ENCODE measurements around the gene TUG1.

TUG1 gene

DNA sequence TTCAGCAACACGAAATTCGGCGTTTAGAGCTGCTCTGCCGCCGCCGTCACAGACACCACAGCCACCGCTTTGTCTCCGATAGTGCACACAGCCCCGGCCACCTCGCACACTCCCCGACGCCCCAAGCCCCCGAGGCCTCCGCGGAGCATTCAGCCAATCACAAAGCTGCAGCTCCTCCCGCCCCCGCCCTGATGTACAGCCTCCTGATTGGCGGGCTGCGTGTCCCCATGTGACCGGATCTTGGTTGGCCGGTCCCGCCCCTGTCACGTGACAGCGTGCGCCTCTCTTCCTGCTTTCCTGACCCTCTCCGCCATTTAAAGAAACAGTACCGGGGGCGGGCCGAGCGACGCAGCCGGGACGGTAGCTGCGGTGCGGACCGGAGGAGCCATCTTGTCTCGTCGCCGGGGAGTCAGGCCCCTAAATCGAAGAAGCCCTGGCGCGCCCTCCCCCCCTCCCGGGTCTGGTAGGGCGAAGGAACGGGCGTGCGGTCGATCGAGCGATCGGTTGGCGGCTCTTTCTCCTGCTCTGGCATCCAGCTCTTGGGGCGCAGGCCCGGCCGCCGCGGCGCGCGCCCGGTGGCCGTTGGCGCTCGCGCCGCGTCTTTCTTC lies at the start of gene TUG1:
Gene TUG1, plus strand, starts transcription at position 342 of the 608 bp plus-strand sequence.
- DNase-seq (ENCODE audit: low read depth in 1 of 2, low spot score in 1 of 2), result peak; percentile 93 to 94

DNA sequence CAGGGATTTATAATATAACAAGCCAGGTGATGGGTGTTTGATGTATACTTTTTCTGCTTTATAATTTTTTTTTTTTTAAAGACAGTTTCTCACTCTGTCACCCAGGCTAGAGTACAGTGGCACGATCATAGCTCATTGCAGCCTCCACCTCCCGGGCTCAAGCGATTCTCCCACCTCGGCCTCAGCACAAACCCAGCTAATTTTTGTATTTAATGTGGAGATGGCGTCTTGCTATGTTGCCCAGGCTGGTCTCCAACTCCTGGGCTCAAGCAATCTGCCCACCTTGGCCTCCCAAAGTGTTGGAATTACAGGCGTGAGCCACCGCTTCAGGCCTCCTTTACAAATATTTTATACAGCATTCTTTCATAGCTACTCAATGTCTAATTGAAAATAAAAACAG lies 49.1 kb upstream of the TUG1 start:
- DNase-seq (ENCODE audit: low read depth in 1 of 2, low spot score in 1 of 2), result no peak

DNA sequence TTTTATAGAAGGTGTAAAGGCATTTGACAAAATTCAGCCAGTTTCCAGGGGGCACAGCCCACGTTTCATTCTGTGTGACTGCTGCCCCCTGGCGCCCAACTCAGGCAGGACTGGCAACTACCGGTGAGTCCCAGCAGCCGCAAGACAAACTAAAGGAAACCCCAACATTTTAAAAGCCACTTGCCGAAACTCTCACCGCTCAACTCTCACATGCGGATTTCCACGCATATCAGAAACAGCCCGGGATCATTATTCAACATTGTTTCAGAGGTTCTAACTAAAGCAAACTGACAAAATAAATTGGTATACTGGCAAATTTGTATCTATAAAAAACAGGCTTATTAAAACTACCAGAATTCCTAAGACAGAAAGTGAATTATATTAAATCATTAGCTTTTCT lies 48.7 kb upstream of the TUG1 start:
- peak; percentile 66 to 76 for DNase-seq (ENCODE audit: low read depth in 1 of 2, low spot score in 1 of 2)

DNA sequence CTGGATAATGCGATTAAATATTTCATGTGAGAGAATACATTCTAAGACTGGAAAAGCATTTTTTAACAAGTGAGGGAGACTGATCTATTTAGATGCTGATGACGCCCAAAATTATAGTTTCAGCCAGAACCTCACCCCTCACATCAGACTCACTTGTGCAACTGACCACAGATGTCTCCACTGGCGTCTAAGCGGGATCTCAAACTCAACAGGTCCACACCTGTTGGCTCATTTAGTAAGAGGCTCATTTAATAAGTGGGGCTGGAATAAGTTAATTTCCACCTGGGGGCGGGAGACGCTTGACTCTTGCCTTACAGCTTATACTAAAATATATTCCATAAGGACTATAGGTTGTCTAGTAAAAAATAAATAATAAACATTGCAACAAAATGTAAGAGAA lies 48.0 kb upstream of the TUG1 start:
- DNase-seq (ENCODE audit: low read depth in 1 of 2, low spot score in 1 of 2), result no peak

DNA sequence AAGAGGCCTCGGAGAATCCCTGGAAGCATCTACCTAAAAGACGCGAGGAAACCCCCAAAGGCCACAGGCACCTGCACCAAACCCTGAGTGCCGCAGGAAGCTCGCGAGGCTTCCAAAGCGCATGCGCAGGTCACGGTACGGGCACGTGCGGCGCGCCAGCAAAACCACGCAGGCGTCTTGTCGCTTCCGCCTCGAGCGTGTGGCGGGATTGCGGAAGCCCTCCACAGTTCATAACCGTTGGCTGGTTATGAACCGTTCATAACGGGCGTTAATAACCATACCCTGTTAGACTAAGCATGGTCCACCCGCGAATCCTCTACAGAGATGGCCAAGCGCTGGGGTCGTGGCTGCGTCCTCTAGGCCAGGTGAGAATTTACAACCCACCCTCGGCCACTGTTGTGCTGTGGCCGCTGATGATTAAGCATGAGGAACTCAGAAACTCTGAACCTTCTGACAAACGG lies 46.9 kb upstream of the TUG1 start:
- DNase-seq (ENCODE audit: low read depth in 1 of 2, low spot score in 1 of 2), result peak; percentile 52 to 65

DNA sequence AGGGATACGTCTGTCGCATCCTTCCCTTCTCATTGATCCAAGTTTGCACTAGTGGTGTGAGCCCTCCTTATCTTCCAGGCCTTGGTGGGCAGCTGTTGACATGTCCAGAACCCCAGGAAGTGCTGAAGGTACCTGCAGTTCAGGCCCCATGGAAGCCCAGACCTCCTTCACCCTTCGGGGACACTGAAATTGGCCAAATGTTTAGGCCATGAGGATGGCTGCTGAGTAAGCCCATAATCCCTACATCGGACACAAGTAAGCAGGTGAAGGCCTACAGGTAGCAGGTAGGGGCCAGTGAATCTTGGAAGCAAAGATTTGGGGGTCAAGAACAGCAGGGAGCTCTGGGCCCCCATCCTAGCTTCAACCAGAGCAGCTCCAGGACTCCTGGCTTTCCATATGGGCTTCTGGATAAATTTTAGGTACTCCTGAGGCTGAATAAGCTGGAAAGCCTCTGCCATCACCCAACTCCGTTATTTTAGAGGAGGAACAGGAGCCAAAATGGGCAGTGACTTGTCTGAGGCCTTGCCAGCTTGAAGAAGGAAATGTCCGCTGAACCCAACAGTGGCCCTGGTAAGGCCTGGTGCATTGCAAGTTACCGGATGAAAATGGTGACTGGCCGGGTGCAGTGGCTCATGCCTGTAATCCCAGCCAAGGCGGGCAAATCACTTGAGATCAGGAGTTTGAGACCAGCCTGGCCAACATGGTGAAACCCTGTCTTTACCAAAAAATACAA lies 45.7 kb upstream of the TUG1 start:
- DNase-seq (ENCODE audit: low read depth in 1 of 2, low spot score in 1 of 2), result no peak

DNA sequence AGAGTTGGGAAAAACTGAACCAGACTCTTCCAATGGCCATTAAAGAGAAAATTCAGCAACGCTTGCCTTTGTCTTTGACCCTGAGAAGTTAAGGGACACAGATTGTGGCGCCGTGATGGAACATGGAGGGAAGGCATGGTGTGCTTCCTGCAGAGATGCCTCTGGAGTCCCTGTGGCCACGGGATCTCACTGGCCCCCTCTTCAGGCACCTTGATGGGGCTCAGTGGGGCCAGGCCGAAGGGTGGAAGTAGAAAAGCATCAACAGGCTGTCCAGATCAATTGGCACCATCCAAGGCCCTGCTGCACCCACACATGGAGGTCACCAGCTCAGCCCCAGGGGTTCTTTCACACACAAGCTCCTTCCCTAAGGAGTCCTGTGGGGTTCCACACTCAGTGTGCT lies 43.4 kb upstream of the TUG1 start:
- DNase-seq (ENCODE audit: low read depth in 1 of 2, low spot score in 1 of 2), result no peak

DNA sequence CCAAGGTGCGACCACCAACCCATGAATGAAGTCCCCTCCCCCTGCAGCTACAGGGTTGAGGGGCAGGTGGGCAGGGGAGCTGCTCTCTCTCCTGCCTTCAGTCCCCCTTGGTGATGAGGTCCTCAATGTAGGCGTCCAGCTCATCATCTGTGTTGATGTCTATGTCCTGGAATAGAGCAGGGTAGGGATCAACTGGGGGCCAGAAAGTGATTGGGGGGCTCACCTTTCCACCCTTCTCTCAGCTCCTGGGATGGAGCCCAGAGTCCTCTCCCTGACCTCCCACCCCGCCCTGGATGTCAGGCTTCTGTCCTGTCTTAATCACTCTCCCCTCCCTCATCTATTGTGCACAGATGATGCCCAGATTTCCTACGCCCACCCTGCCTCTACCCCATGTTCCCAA lies 42.4 kb upstream of the TUG1 start:
- DNase-seq (ENCODE audit: low read depth in 1 of 2, low spot score in 1 of 2), result no peak

DNA sequence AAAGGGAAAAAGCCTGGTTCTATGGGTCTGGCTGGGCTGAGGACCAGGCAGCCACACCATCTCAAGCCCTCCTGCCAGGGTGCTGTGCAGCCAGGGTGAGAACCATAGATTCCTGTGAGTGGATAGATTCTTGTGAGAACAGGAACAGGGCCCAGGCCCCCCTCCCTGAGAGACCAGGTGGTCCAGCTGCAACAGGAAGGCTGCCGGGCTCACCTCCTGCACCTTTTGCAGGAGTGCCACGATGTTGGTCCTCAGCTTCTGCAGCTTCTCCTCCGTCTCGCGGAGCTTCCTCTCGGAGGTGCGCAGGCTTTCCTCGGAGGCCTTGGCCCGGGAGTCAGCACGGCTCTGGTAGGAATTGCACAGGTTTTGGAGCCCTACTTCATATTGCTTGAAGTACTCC lies 41.3 kb upstream of the TUG1 start:
- no peak for DNase-seq (ENCODE audit: low read depth in 1 of 2, low spot score in 1 of 2)

DNA sequence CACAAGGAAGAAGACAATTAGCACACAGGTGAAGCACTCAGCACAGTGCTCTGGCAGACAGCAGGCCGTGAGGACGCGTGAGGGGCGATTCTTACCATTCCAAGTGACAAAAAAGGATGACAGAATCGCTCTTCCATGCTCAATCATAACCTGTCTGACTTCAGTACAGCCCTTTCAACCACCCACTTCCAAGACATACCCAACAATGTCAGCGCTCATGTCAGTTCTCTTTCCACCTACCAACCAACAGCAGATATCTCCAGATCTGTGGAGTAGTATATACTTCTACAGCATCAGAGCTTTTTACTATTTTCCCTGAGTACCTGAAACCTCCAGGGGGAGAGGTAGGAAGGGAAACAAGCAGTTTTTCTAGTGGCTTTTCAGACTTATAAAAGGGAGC lies 40.7 kb upstream of the TUG1 start:
- DNase-seq (ENCODE audit: low read depth in 1 of 2, low spot score in 1 of 2), result no peak

DNA sequence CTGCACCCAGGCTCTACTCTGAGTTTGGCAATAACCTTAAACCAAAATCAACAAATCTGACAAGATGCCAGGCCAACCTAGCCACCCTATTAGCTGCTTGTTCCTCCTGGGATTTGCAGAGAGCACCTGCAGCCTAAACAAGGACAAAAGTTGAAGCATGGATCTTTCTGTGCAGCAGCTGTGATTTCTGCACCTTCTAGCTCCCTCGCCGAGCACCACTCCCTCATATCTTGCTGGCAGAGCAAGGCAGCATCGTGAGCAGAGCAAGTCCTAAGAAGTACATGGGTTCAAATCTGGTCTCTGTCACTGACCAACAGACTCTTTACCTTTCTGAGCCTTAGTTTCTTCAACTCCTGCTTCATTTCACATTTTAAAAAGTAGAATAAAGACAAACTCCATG lies 38.8 kb upstream of the TUG1 start:
- no peak for DNase-seq (ENCODE audit: low read depth in 1 of 2, low spot score in 1 of 2)

DNA sequence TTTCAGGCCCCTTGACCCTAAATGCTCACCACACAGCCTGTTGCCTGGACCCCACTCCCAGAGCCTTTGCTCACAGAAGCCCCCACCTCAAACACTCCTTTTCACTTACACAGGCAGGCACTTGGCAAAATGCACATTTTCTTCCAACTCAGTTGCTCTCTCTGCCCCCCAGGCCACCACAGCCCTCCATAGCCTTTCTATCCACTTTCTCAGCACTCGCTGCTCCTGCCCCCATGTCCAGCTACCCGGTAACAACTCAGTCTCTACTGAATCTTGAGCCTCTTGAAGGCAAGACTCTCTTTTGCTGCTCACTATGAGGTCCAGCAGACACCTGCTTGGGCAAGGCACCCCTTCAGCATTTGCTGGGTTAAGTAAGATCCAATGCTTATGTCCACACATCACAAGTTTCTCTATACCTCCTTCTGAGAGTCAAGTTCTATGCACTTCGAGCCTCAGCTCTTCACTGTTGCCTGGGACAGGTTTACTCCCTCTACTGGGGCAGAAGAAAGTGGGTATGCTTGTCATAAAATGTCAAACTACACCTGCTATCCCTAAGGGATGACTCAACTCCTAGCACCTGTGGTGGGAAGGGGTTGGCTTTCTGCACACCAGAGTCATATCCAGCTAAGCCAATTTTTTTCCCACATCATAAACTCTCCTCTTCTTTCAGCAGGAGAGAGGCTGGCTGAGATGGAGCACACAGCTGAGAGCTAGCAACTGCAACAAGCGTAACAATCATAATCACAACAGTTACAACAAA lies 37.3 kb upstream of the TUG1 start:
- no peak for DNase-seq (ENCODE audit: low read depth in 1 of 2, low spot score in 1 of 2)

DNA sequence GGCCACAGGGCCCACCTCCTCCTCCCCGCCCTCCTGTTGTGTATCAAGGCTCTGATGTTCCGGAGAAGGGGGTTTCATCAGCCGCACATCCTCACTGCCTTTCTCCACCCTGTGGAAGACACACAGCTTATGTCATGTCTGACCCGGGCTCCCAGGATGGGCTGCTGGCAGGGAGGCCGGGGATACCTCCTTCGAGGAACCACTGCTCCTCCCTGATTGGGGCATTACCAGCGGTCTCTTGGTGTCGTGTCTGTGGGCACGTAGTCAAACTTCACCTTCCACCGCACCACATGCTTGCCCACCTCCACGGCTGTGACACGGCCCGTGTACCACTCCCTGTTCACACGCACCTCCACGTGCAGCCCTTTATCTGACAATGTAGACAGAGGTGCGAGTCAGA lies 36.4 kb upstream of the TUG1 start:
- no peak for DNase-seq (ENCODE audit: low read depth in 1 of 2, low spot score in 1 of 2)

DNA sequence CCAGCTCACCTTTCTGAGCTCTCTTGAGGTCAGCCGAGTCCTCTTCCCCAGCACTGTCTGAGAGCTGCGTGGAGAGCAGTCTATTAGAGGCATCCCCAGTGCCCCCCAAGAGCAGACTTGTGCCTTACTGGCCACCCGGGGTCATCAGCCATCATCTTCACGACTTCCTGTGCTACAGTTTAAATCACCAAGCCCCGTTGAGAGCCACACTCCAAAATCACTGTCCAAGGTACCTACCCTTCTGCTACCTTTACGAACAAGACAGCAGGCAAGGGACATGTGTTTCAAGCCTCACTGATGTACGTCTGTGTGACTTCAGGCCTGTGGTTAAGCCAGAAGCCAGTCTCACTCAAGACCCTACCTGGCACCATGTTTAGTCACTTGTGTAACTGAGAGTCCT lies 35.6 kb upstream of the TUG1 start:
- DNase-seq (ENCODE audit: low read depth in 1 of 2, low spot score in 1 of 2), result no peak

DNA sequence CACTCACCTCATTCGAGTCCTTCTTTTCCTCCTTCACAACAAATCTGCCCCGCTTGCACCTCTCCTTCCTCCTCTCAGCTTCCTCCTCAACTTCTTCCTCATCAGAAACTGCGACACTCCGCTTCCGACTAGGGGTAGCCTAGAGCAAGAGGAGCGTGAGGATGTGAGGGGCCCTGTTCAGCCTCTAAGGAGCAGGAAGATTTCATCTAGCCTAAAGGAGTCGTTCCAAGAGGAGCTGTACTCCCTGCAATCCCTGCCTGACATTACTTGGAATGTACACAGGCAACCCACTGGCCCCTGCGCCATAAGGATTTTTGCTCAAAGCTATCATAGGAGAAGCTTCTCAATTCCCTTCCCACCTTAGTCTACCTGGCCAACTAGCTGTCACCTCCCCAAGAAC lies 35.0 kb upstream of the TUG1 start:
- no peak for DNase-seq (ENCODE audit: low read depth in 1 of 2, low spot score in 1 of 2)

DNA sequence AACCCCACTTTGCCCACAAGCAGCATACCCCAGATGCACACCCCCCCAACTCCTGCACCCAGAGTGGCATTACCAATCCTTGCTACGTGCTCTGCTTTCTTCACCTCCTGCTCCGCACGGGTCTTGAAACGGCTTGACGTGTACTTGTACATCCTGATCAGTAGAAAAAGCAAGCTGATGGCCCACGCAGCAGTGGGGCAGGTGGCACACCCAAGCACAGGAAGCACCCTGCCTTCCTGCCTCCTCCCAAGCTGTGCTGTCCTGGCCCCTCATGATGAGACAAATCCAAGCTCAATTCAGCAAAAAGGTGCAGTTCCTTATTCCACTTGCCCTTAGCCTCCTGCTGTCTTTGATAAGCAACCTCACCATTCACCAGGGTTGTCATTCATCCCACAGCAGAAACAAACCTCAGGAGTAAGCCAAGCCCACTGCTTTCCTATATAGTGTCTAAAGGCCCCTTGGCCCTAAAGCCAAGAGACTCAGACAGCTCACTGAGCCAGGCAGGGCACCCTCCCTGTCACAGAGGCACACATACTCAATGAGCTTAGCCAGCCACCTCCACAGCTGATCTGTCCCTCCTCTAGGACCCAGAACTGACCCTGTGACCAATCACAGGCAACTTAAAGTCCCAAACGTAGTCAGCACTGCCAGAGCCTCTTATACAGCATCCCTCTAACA lies 28.2 kb upstream of the TUG1 start:
- peak in 1 of 2 donors; percentile 28 for DNase-seq (ENCODE audit: low read depth in 1 of 2, low spot score in 1 of 2)

DNA sequence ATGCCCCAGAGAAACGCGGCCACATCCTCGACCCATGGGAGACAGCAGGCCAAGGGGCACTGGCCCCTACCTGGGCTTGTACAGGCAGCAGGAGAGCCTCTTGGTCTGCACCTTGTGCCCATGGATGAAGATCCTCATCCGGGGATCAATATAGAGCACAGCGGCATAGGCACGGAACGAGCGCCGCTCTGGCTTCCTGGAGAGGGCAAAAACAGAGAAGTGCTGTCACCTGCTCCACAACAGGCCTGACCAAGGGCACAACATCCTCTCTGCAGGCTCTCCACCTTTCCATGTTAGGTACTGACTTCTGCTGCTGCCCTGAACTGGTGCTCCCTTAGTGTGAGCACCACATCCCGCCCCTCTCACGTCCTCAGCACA lies 27.7 kb upstream of the TUG1 start:
- no peak for DNase-seq (ENCODE audit: low read depth in 1 of 2, low spot score in 1 of 2)

DNA sequence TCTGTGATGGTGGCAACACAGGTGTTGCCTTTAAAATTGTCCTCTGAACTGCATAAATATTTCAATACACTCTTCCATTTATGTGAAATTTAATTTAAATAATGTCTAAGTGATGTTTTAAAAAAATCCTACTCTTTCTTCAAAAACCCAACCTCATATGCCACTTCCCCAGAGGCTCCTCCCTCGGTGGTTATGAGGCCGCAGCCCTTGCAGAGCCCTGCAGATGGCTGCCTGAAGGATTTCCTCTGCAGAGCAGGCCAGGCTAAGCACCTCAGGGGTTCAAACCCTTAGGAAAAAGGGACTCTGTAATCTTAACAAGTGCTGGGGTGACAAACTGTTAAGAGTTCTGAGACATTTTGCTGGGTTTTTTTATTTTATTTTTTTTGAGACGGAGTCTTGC lies 25.7 kb upstream of the TUG1 start:
- DNase-seq (ENCODE audit: low read depth in 1 of 2, low spot score in 1 of 2), result peak in 1 of 2 donors; percentile 27

DNA sequence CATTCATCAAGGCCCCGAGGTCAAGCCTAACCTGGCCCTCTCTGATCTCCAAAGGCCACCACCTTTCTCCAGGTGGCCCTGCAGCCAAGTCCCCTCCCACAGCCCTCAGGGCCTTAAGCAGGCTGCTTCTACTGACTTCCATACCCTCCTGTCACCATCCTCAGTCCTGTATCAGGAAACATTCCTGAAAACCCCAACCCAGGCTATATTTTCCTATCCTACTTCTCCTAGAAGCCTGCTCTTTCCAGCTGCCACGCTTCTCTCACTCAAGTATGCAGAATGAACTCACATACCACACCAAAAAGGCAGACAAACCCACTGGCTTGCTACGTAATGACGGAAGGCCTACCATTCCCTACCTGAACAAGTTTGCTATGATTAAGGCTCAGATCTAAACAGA lies 24.1 kb upstream of the TUG1 start:
- DNase-seq (ENCODE audit: low read depth in 1 of 2, low spot score in 1 of 2), result no peak

DNA sequence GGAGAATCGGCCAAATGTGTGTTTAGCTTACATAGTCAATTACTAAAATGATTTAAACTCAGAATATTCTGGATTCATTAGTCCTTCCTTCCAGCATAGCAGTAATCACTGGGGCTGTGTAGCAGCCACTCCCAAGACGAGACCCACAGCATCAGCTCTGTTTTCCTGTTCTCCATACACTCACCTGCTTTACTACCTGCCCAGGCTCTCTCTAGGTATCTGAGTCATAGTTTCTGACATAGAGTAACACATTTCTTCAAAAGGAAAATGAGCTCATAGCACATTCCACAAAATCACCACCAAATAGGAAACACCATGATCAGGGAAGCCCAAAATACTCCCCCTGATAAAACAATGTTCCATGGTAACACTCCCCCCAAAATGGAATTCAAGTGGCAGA lies 23.4 kb upstream of the TUG1 start:
- DNase-seq (ENCODE audit: low read depth in 1 of 2, low spot score in 1 of 2), result no peak

DNA sequence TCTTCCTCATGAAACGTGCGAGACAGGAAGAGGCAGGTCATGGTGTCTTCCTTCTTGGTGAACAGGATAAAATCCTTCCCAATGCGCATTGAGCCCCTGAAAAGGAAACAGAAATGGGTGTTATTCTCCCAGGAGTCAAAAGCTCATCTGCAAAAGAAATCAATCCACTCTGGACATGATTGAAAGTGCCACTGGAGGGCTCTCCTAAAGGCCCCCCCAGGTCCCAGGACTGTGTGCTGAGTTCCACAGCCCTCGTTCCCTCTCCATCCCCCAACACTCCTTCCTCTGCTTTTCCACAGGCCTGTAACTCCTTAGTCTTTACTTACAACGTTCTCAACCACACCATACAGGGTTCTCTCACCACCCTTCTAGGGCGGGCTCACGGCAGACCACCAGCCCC lies 22.7 kb upstream of the TUG1 start:
- no peak for DNase-seq (ENCODE audit: low read depth in 1 of 2, low spot score in 1 of 2)
